Body of pancreas (tissue), 4 donors: ENCODE data around the gene EGR4.

Source experiments
- CTCF ChIP-seq, 7 experiments: fragments of 450-650 bp in 4 of 7; fragments of 200-600 bp in 3 of 7; sonication (generic) in 3 of 7; IDR thresholded peaks; one replicate each; pipeline ENCODE4 v1.5.1; 2016 to 2019; ENCODE audit warnings: antibody characterized with exemption in 7 of 7
- POLR2A ChIP-seq, 3 donors: fragments of 450-650 bp; IDR thresholded peaks; one replicate each; pipeline ENCODE4 v1.6.1; 2016; ENCODE audit warnings: antibody characterized with exemption in 3 of 3, mild to moderate bottlenecking in 2 of 3

- TF ChIP-seq CTCF (IDR thresholded peaks at IDR 0.05) (no peak), POLR2A (IDR thresholded peaks at IDR 0.05) (no peak)
Measured at GRCh38 chr2:73337828-73338227, 44.5 kb upstream of the EGR4 start.
